Measurements from ENCODE around the gene RAB23. TPM values are rescaled to one million over a fixed set of nuclear protein-coding genes. Genes with fewer than 3 reads are reported as not detected.

The RAB23 gene
- total RNA-seq, 1 experiment from 2014 or later: 11.7 TPM

- TF ChIP-seq CTCF (IDR thresholded peaks at IDR 0.05 in 2 of 3, conservative IDR thresholded peaks at IDR 0.05 in 1 of 3; ENCODE audit: borderline replicate concordance in 1 of 3, insufficient read depth in 1 of 3, low read depth in 2 of 3, low read length in 2 of 3): no peak
These were observed 84.8 kb downstream of the RAB23 start (continued) for GRCh38 chr6:57137350-57137749.

Other genes with a start within 250 kb of the RAB23 start
- 12.7 TPM for gene KIAA1586, start 175.6 kb downstream of the RAB23 start, total RNA-seq (2021; ENCODE audit: unreplicated experiment)
- 49.1 TPM for gene ZNF451, start 132.1 kb downstream of the RAB23 start, total RNA-seq (2021; ENCODE audit: unreplicated experiment)
- 13.5 TPM for gene BAG2, start 50.0 kb downstream of the RAB23 start, total RNA-seq (2021; ENCODE audit: unreplicated experiment)
- 44.0 TPM for gene PRIM2, start 95.3 kb upstream of the RAB23 start, total RNA-seq (2021; ENCODE audit: unreplicated experiment)

All from HCT116 (cell line).